OCI-M2 (cell line): ENCODE measurements around the gene ZSCAN9.
A peak's percentile ranks its signal among the peaks of the same experiment; 100 is the strongest.

ENCODE experiments used
- DNase-seq: peaks from one replicate; lab custom pipeline; 2025; ENCODE audit not compliant: unreplicated experiment; lab: John Stamatoyannopoulos, UW

ZSCAN9 gene

GRCh38 chr6:28225056-28225834 is at the start of gene ZSCAN9:
Gene ZSCAN9 (plus strand): TSS chr6:28225275. CDS start chr6:28227085, 1,810 bp downstream.
- no peak for DNase-seq

GRCh38 chr6:28176373-28176772 is 48.7 kb upstream of the ZSCAN9 start:
- DNase-seq = no peak

- DNase-seq = no peak
These were observed 42.8 kb upstream of the ZSCAN9 start for GRCh38 chr6:28182255-28182654.

- no peak for DNase-seq
These were observed 36.7 kb upstream of the ZSCAN9 start for GRCh38 chr6:28188111-28188979.

- DNase-seq = no peak
These were observed 25.1 kb upstream of the ZSCAN9 start for GRCh38 chr6:28200020-28200419.

- DNase-seq = no peak
These were observed 21.9 kb upstream of the ZSCAN9 start for GRCh38 chr6:28203201-28203600.

GRCh38 chr6:28205879-28206278 is 19.2 kb upstream of the ZSCAN9 start:
- no peak for DNase-seq

GRCh38 chr6:28206527-28206926 is 18.5 kb upstream of the ZSCAN9 start:
- DNase-seq = no peak

- no peak for DNase-seq
These were observed 18.1 kb upstream of the ZSCAN9 start for GRCh38 chr6:28206928-28207509.

GRCh38 chr6:28207510-28208110 is 17.5 kb upstream of the ZSCAN9 start:
- no peak for DNase-seq

GRCh38 chr6:28208111-28208659 is 16.9 kb upstream of the ZSCAN9 start:
- DNase-seq = no peak

GRCh38 chr6:28209753-28210535 is 15.1 kb upstream of the ZSCAN9 start:
- no peak for DNase-seq

GRCh38 chr6:28211840-28212509 is 13.1 kb upstream of the ZSCAN9 start:
- DNase-seq = no peak

- peak; percentile 93 for DNase-seq
These were observed 12.4 kb upstream of the ZSCAN9 start for GRCh38 chr6:28212510-28213212.

GRCh38 chr6:28213213-28213523 is 11.9 kb upstream of the ZSCAN9 start:
- no peak for DNase-seq

GRCh38 chr6:28215425-28215824 is 9.7 kb upstream of the ZSCAN9 start:
- DNase-seq = no peak

- no peak for DNase-seq
These were observed 7.2 kb upstream of the ZSCAN9 start for GRCh38 chr6:28217890-28218289.

GRCh38 chr6:28218312-28219248 is 6.5 kb upstream of the ZSCAN9 start:
- DNase-seq = no peak
